OCI-LY1 (cell line): ENCODE results near the gene TMEM140.

Experiments
- EZH2 ChIP-seq: fragments of 200-600 bp; sonication (generic), shearing (Covaris generic); IDR thresholded peaks from 2 replicates; pipeline ENCODE4 v1.8.0; 2017; ENCODE audit warnings: borderline replicate concordance, mixed run types, mild to moderate bottlenecking, antibody characterized with exemption, low read length, moderate library complexity, mixed read lengths
- TF ChIP-seq, protein P1 (sequence below): fragments of 200-600 bp; sonication (generic), shearing (Covaris generic); IDR thresholded peaks from 2 replicates; pipeline ENCODE4 v1.5.1; 2017; ENCODE audit warnings: mild to moderate bottlenecking, antibody characterized with exemption, low read length, moderate library complexity, mixed read lengths

GRCh38 chr7:135189961-135190360 is 42.1 kb downstream of the TMEM140 start:
- TF ChIP-seq, protein P1, sequence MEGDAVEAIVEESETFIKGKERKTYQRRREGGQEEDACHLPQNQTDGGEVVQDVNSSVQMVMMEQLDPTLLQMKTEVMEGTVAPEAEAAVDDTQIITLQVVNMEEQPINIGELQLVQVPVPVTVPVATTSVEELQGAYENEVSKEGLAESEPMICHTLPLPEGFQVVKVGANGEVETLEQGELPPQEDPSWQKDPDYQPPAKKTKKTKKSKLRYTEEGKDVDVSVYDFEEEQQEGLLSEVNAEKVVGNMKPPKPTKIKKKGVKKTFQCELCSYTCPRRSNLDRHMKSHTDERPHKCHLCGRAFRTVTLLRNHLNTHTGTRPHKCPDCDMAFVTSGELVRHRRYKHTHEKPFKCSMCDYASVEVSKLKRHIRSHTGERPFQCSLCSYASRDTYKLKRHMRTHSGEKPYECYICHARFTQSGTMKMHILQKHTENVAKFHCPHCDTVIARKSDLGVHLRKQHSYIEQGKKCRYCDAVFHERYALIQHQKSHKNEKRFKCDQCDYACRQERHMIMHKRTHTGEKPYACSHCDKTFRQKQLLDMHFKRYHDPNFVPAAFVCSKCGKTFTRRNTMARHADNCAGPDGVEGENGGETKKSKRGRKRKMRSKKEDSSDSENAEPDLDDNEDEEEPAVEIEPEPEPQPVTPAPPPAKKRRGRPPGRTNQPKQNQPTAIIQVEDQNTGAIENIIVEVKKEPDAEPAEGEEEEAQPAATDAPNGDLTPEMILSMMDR = no peak
- no peak for TF ChIP-seq EZH2
